ENCODE results near the gene ZFAND3.

- TF ChIP-seq, protein P1, sequence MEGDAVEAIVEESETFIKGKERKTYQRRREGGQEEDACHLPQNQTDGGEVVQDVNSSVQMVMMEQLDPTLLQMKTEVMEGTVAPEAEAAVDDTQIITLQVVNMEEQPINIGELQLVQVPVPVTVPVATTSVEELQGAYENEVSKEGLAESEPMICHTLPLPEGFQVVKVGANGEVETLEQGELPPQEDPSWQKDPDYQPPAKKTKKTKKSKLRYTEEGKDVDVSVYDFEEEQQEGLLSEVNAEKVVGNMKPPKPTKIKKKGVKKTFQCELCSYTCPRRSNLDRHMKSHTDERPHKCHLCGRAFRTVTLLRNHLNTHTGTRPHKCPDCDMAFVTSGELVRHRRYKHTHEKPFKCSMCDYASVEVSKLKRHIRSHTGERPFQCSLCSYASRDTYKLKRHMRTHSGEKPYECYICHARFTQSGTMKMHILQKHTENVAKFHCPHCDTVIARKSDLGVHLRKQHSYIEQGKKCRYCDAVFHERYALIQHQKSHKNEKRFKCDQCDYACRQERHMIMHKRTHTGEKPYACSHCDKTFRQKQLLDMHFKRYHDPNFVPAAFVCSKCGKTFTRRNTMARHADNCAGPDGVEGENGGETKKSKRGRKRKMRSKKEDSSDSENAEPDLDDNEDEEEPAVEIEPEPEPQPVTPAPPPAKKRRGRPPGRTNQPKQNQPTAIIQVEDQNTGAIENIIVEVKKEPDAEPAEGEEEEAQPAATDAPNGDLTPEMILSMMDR (IDR thresholded peaks at IDR 0.05 in 4 of 5, conservative IDR thresholded peaks at IDR 0.05 in 1 of 5): no peak
- no peak for TF ChIP-seq POLR2A (IDR thresholded peaks at IDR 0.05)
Measured at GRCh38 chr6:37923514-37923913, 104.0 kb downstream of the ZFAND3 start.

Data from gastrocnemius medialis (tissue), 4 donors.